Anterior cingulate cortex (tissue), 58 donors: Measurements from ENCODE around the gene CD96.
"Not testable (repeated sequence)": the region's sequence is repeated elsewhere in the genome, so short reads cannot be mapped to it uniquely, and the experiment has no call there.

Experiments used
- DNase-seq, 58 donors: peaks; one replicate each; lab custom pipeline; 2025; lab: John Stamatoyannopoulos, UW

The CD96 gene

GRCh38 chr3:111617406-111617805 is 75.4 kb downstream of the CD96 start:
- no peak for DNase-seq

DNA sequence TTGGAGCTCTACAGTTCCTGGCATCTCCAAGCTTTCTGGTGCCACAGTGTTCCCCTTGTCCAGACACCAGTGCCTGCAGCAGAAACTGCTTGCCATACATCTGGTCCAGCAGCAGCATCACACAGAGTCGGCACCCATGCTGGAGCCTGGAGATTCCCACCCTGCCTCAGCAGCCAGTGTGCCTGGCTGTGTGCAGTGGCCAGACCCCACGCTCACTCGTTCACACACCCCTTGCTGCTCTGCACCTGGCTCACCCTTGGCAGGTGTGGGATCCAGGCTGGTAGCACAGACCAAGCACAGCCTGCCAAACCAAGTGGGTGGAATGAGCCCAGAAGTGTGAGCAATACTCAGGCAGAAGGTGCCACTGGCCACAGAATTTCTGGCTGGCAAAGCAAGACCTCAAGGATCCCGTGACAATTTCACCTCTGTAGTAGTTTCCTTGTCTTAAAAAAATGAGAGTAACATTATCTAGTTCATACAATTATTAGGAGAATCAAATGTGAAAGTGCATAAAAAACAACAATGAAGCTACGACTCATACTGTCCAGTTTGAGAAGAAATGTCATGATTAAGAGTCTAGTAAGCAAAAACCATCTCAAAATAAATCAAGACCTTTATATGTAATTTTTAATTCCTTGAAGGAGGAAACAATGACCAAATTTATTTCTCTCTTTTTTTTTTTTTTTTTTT is 76.1 kb downstream of the CD96 start:
- no peak for DNase-seq

DNA sequence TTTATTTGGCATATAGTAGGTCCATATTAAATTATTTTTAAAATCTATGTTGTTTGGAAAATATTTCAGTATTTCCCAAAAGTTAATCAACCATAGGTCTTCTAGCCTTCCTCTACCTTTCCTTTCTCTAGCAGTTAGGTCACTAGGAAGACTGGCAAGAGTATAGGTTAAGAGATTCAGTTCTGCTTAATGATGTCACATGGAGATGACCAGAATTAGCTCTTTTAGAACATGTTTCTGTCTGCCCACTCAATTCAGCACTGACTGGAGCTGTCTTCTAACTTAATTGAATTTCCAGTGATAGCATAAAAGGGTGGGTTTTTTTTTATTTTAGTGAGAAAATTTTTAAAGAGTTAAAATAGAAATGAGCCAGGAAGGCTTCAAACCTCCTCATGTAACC is 76.9 kb downstream of the CD96 start:
- no peak for DNase-seq

- no peak for DNase-seq
These were observed 77.8 kb downstream of the CD96 start for GRCh38 chr3:111619833-111620232.

- DNase-seq, result no peak
These were observed 79.5 kb downstream of the CD96 start for GRCh38 chr3:111621535-111621934.

DNA sequence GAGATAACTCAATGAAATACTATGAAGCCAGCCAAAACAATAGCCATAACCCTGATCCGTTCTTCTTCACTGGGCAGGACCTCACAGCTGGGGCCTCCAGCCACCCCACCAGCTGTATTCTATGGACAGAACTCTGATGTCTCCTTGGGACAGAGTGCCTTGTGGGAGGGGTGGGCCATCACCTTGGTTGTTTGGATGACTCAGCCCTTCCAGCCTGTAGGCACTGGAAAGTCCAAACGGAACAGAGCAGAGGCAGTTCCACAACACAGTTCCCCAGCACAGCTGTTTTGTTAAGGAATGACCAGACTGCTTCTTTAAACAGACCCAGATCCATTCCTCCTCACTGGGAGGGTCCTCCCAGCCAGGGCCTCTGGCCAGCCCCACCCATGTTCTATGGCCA is 85.1 kb downstream of the CD96 start:
- DNase-seq, result no peak

GRCh38 chr3:111629018-111629417 is 87.0 kb downstream of the CD96 start:
- DNase-seq, result not testable (repeated sequence)

- not testable (repeated sequence) for DNase-seq
These were observed 88.6 kb downstream of the CD96 start for GRCh38 chr3:111630638-111631037.

GRCh38 chr3:111635403-111635802 is 93.4 kb downstream of the CD96 start:
- DNase-seq, result no peak

DNA sequence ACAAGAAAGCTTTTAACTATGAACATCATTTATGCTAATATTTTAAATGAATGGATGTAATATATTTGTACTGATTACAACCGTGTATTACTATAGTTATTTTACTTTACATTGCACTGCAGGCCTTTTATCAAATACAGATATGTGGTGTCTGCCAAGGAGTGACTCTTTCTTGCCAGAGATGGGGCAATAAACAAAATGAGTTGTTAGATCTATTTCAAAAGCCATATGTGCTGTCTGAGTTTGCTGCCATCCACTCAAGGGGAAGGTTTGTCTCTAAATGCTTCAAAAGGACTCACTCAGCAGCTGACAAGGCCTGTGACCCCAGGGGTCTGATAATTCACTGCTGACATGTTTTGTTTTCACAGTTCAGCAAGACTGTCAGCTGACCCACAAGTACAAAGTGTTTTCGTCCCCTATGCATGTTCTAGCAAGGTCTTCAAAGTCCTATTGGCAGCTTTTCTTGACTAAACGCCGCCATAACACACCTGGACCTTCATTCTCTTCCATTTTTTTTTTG is 94.4 kb downstream of the CD96 start:
- DNase-seq, result no peak

DNA sequence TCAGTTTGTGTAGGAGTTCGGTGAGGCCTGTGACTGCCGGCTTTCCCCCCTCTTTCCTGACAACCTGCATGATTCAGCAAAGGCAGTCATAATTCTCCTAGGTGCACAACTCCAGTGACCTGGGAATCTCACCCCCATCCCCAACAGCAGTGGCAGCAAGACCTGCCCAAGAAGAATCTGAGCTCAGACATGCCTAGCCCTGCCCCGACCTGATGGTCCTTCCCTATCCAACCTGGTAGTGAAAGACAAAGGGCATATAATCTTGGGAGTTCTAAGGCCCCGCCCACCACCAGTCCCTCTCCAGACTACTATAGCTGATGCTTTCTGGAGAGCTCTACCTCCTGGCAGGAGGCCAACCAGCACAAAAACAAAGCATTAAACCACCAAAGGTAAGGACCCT is 97.3 kb downstream of the CD96 start:
- DNase-seq, result no peak

DNA sequence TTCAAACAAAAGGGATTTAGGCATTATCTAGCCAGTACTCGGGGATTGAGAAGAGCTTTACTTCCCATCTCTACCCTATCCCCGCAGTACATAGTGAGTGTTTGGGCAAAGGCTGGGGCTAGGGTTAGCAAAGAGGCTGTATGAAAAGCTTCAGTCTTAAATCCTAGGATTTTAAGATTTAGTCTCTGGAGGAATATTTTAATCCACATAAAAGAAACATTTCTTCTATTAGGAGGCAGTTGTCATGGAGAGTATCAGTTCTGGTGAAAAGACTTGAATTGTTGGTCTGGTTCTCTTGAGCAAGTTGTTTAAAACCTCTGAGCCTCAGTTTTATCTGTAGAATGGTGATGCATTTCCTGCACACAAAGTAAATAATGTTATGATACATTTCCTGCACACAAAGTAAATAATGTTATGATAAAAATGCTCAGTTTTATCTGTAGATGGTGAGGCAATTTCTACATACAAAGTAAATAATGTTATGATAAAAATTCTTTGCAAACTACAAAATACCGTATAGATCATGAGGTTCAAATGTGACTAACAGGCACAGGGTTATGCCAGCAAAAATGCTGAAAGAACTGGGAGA is 107.1 kb downstream of the CD96 start:
- no peak for DNase-seq

DNA sequence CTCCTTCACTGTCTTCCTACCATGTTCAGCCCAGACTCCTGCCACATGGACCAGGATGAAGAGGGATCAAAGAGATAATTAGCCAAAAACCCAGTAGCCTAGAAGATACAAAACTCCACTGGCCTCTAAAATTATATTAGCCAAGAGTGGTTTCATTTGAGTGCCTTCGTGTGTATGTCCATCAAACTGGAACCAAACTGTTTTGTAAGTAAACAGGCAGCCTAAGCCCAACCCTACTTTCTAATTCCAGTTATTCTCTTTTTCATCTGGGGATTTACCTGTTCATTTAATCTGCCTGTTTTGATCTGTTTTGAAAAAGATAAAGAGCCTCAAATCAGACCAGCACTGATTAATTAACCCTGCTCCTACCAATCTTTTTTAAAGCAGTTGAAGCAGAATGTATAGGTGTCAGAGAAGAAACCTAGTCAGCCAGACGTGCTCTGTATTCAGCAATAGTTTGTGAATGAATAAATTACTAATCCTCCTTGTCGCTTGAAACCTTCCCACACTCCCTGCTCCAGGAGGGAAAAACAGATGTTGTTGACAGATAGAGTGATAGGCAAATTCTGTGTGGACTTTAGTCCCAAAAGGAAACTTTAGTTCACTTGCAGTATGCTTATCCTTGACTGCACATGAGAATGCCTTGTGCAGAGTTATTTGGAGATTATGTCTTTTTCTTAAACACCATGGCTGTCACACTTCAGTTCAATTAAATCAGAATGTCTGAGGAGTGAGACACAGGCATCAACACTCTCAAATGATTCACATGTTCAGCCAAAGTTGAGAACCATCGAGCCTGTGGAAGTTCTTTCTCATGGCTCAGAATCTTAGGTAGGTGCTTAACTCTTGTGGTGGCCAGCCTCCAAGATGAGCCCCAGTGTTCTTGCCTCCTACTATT is 108.6 kb downstream of the CD96 start:
- no peak for DNase-seq

DNA sequence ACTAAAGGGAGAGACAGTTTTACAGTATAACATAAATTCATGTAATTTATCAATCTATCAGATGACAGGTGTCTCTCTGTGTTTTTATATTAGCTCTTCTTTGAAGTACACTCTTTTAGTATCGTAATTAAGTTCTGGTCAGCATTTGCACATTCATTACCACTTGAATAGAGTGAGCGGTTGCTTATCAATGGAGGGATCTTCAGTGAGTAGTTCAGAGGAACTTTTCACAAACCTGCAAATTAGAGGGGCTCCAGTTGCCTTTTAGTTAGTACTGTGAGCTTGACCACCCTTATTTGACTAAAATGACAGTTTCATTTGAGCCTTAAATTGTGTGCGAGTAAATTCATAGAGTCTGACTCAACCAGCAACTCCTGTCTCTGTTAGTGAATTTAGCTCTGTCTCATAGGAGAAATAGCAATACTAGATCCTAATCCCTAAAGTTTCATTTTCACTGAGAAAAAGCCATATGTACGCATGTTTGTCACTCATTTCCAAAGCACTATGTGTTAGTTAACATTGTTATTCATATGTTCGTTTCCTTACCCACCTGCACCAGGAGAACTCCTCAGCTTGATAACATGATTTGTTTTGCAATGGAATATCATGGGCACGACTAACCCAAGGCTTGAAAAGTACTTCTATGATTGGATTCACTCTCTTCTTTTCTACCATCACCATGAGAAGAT is 110.6 kb downstream of the CD96 start:
- no peak for DNase-seq

- DNase-seq, result no peak
These were observed 111.8 kb downstream of the CD96 start for GRCh38 chr3:111653766-111654165.

- DNase-seq, result no peak
These were observed 120.0 kb downstream of the CD96 start for GRCh38 chr3:111662012-111662411.

- DNase-seq, result no peak
These were observed 120.9 kb downstream of the CD96 start for GRCh38 chr3:111662907-111663306.

GRCh38 chr3:111666041-111666735 is 124.2 kb downstream of the CD96 start:
- DNase-seq, result no peak

- no peak for DNase-seq
These were observed 125.2 kb downstream of the CD96 start for GRCh38 chr3:111667170-111667569.

DNA sequence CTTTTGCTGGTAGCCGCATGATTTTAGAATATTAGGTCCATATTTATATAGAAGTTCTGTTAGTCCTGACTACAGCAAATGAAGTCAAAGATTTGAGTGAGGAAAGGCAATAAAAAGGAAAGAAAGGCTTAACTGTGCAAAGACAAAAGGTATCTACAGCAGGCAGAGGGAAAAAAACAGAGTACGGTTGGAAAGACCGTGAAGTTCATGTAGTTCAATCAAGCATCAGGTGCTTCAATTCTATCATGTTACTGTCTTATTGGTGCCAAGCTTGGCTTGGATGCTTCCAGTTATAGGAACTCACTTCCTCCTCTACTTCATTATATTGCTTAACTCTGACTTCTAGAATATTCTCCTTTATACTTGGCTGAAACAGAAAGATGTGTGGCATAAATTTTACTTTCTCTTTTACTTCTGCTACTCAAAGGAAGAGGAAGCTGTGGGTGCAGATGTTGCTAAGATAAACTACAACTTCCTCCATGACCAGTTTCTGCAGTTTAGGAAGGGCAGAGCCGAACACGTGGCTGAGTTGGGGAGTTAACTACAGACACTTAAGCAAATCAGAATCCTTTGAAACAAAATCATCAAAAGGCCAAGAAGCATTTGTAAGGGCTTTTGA is 125.7 kb downstream of the CD96 start:
- DNase-seq, result peak in 3 of 58 donors; percentile 6 to 24 (median 7)
